ENCODE measurements around the gene EHMT2. TPM values are rescaled to one million over a fixed set of nuclear protein-coding genes. Genes with fewer than 3 reads are reported as not detected.
A peak's percentile ranks its signal among the peaks of the same experiment; 100 is the strongest.

Gene EHMT2
- total and polyA plus RNA-seq, 2 of the 13 experiments (the other 11 are each of a cell fraction or from before 2014, with no cell fraction given), result 55.2 to 69.2 TPM

DNA sequence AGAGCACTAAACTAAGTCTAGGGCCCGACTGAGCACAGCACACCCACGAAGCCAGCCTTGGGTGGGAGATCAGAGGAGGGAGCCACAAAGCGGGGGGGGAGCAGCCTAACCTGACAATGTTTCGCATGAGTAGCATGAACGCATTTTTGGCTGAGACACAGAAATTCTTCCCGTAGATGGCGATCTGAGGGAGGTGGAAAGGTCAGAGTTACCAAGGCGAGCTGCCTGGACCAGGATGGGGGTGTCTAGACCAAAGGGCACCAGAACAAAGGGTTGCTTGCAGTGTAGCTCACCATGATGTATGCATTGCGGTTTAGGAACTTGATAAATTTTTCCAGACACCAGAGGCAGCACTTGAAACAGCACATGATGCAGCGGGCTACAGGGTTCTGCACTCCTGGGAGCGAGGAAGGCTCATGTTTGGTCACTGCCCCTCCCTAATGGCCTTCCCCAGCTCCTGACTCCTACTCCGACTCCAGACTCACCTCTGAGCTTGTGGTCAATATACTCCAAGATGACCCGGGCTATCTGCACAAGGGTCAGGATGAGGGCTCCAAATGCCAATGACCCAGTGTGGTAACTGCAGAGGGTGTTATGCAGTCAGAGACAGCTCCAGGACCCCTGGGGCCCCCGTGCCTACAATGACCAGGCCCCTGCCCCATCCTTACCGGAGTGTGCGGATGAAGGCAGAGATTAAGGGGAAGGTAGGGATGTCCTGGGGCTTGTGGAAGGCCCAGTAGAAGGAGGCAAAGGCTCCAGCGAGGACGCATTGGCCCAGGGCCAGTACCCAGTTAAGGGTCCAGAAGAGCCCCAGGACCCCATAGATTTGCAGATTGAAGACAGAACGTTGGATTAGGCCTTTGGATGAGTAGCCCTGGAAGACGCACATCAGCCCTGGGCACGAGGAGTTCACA lies 32.0 kb downstream of the EHMT2 start (continued):
- no peak for TF ChIP-seq FOXM1 (CRISPR knock-in tag; IDR thresholded peaks at IDR 0.05)
- TF ChIP-seq KDM6A (CRISPR knock-in tag; IDR thresholded peaks at IDR 0.05; ENCODE audit: low read depth), result peak; percentile 90
- TF ChIP-seq ZBTB43 (CRISPR knock-in tag; conservative IDR thresholded peaks at IDR 0.05), result 0 out of 2 replicates have a peak, but pooled peaks have one; percentile 25
- TF ChIP-seq JUN (CRISPR knock-in tag; IDR thresholded peaks at IDR 0.05), result no peak
- TF ChIP-seq ZFP90 (CRISPR knock-in tag; IDR thresholded peaks at IDR 0.05; ENCODE audit: borderline replicate concordance), result peak; percentile 92
- TF ChIP-seq DDIT3 (CRISPR knock-in tag; IDR thresholded peaks at IDR 0.05), result no peak
- TF ChIP-seq ZNF644 (CRISPR knock-in tag; IDR thresholded peaks at IDR 0.05; ENCODE audit: low read depth), result no peak; the same call in 1 of the 2 replicates
- TF ChIP-seq, protein P1, sequence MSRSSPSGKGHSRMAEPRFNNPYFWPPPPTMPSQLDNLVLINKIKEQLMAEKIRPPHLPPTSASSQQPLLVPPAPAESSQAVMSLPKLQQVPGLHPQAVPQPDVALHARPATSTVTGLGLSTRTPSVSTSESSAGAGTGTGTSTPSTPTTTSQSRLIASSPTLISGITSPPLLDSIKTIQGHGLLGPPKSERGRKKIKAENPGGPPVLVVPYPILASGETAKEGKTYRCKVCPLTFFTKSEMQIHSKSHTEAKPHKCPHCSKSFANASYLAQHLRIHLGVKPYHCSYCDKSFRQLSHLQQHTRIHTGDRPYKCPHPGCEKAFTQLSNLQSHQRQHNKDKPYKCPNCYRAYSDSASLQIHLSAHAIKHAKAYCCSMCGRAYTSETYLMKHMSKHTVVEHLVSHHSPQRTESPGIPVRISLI (CRISPR knock-in tag; IDR thresholded peaks at IDR 0.05; ENCODE audit: borderline replicate concordance), result peak; percentile 19; the same call in 1 of the 2 replicates
- TF ChIP-seq, protein P2, sequence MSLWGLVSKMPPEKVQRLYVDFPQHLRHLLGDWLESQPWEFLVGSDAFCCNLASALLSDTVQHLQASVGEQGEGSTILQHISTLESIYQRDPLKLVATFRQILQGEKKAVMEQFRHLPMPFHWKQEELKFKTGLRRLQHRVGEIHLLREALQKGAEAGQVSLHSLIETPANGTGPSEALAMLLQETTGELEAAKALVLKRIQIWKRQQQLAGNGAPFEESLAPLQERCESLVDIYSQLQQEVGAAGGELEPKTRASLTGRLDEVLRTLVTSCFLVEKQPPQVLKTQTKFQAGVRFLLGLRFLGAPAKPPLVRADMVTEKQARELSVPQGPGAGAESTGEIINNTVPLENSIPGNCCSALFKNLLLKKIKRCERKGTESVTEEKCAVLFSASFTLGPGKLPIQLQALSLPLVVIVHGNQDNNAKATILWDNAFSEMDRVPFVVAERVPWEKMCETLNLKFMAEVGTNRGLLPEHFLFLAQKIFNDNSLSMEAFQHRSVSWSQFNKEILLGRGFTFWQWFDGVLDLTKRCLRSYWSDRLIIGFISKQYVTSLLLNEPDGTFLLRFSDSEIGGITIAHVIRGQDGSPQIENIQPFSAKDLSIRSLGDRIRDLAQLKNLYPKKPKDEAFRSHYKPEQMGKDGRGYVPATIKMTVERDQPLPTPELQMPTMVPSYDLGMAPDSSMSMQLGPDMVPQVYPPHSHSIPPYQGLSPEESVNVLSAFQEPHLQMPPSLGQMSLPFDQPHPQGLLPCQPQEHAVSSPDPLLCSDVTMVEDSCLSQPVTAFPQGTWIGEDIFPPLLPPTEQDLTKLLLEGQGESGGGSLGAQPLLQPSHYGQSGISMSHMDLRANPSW (CRISPR knock-in tag; IDR thresholded peaks at IDR 0.05; ENCODE audit: borderline replicate concordance), result no peak
- no peak for TF ChIP-seq ZBTB40 (IDR thresholded peaks at IDR 0.05)
- peak; percentile 74 for TF ChIP-seq ZBTB40 (CRISPR knock-in tag; IDR thresholded peaks at IDR 0.05)
- TF ChIP-seq TCF7 (IDR thresholded peaks at IDR 0.05; ENCODE audit: low read depth), result peak; percentile 90
- peak; percentile 62; the same call in 1 of the 2 replicates for TF ChIP-seq MIER2 (CRISPR knock-in tag; IDR thresholded peaks at IDR 0.05)
- no peak for TF ChIP-seq MBNL3 (CRISPR knock-in tag; conservative IDR thresholded peaks at IDR 0.05)

Data from HepG2 (cell line).